ENCODE data around the gene NXPH1. TPM values are rescaled to one million over a fixed set of nuclear protein-coding genes. Genes with fewer than 3 reads are reported as not detected.
A peak's percentile ranks its signal among the peaks of the same experiment; 100 is the strongest.

The NXPH1 gene
- total and polyA plus RNA-seq, 9 of the 15 experiments (the other 6 are each of a cell fraction or from before 2014, with no cell fraction given) = 0.16 TPM; not detected in 8

- Histone ChIP-seq H3K4me1 (replicated peaks in 1 of 2; ENCODE audit: control insufficient read depth in 2 of 2, insufficient read depth in 2 of 2, low read length in 2 of 2) (peaks cover 14 to 45% of the 10 kb centered on the region in 2 experiments), H3K4me2 (ENCODE audit: insufficient read depth, low read length) (peak overlapping the region; percentile 72), H3K36me3 (ENCODE audit: control insufficient read depth, insufficient read depth, low read length) (no peaks in the 10 kb centered on the region), H4K20me1 (replicated peaks; ENCODE audit: control insufficient read depth, insufficient read depth, low read length) (no peaks in the 10 kb centered on the region), H3K4me3 (peak overlapping the region; percentile 10; the same call in 1 of the 2 replicates), H3K27me3 (ENCODE audit: control insufficient read depth in 2 of 2, insufficient read depth in 2 of 2, low read length in 2 of 2) (no peaks in the 10 kb centered on the region), H3K27ac (ENCODE audit: extremely low read depth, low read depth, low read length) (no peak overlapping the region), H3K79me2 (ENCODE audit: control insufficient read depth, insufficient read depth, low read length) (no peaks in the 10 kb centered on the region), H3K9me1 (ENCODE audit: control insufficient read depth, insufficient read depth, low read length) (no peaks in the 10 kb centered on the region), H2AFZ (ENCODE audit: low read depth, low read length) (peak overlapping the region; percentile 88), H3K9me3 (replicated peaks; ENCODE audit: control insufficient read depth, insufficient read depth, low read depth, low read length) (no peaks in the 10 kb centered on the region), H3K9ac (ENCODE audit: insufficient read depth in 1 of 2, low read depth in 2 of 2, low read length in 2 of 2) (peak overlapping the region; percentile 8 to 11; a peak in 2 of 4 replicates)
- FAIRE-seq = peak; percentile 93
- intact Hi-C loops (cut with micrococcal nuclease) = no loop called here
- in situ Hi-C loops (cut with MboI) = no loop called here
- POLR2A ChIA-PET = interaction anchor here (0.6 to 1.3 kb wide), 5 partner anchors 9 to 522 kb away, joined by 3 to 4 read pairs (median 3); no protein-coding TSS in a partner anchor
- DNase-seq (ENCODE audit: extremely low read depth in 1 of 4, low spot score in 3 of 4) = peak; percentile 79 to 86 (median 82)
- WGBS (ENCODE audit: insufficient coverage, low coverage, missing lambda C conversion rate) = 21% methylated on average over 10 of the region's 10 CpGs
- no TSS peak for BruUV-seq (replicated peaks)
- CTCF ChIA-PET (ENCODE audit: low intra/inter-chr PET ratio) = no interaction called here
- ATAC-seq = peak; percentile 94
- TF ChIP-seq ATF1 (CRISPR knock-in tag; IDR thresholded peaks at IDR 0.05) (no peak), ATF1 (tag; IDR thresholded peaks at IDR 0.05) (0 out of 2 replicates have a peak, but pooled peaks have one; percentile 12), EHMT2 (IDR thresholded peaks at IDR 0.05) (no peak), ZNF318 (IDR thresholded peaks at IDR 0.05; ENCODE audit: borderline replicate concordance in 1 of 2, low read depth in 1 of 2) (no peak)
Observed at GRCh38 chr7:8389593-8390261, 43.7 kb upstream of the NXPH1 start.
